HG03432 (cell line): ENCODE data around the gene JPT2.
A peak's percentile ranks its signal among the peaks of the same experiment; 100 is the strongest.

Source experiments
- ATAC-seq: cut with Tn5 transposase; IDR thresholded peaks from one replicate; pipeline ENCODE4 v1.9.1; 2021; ENCODE audit warnings: mild to moderate bottlenecking, moderate library complexity; ENCODE audit not compliant: unreplicated experiment

JPT2 gene

GRCh38 chr16:1673424-1674151 lies 4.5 kb upstream of the JPT2 start:
- ATAC-seq: no peak

GRCh38 chr16:1674306-1674705 lies 3.8 kb upstream of the JPT2 start:
- no peak for ATAC-seq

GRCh38 chr16:1674751-1675664 lies 3.1 kb upstream of the JPT2 start:
- no peak for ATAC-seq

- no peak for ATAC-seq
Measured at GRCh38 chr16:1676661-1677060, 1.4 kb upstream of the JPT2 start.

GRCh38 chr16:1677339-1677738 lies 740 bp upstream of the JPT2 start:
- no peak for ATAC-seq

- peak; percentile 28 for ATAC-seq
Measured at GRCh38 chr16:1678500-1679098, 520 bp downstream of the JPT2 start.

GRCh38 chr16:1680361-1680760 lies 2.3 kb downstream of the JPT2 start:
- ATAC-seq: no peak

GRCh38 chr16:1681032-1681431 lies 3.0 kb downstream of the JPT2 start:
- no peak for ATAC-seq

- ATAC-seq: no peak
Measured at GRCh38 chr16:1687427-1688316, 9.6 kb downstream of the JPT2 start.

GRCh38 chr16:1688807-1689560 lies 10.9 kb downstream of the JPT2 start:
- ATAC-seq: no peak

GRCh38 chr16:1689853-1690252 lies 11.8 kb downstream of the JPT2 start:
- no peak for ATAC-seq

GRCh38 chr16:1690810-1691209 lies 12.7 kb downstream of the JPT2 start:
- ATAC-seq: no peak

GRCh38 chr16:1691276-1691675 lies 13.2 kb downstream of the JPT2 start:
- no peak for ATAC-seq

GRCh38 chr16:1691956-1692355 lies 13.9 kb downstream of the JPT2 start:
- no peak for ATAC-seq

GRCh38 chr16:1696863-1697262 lies 18.8 kb downstream of the JPT2 start:
- no peak for ATAC-seq

GRCh38 chr16:1698680-1699079 lies 20.6 kb downstream of the JPT2 start:
- ATAC-seq: no peak

- no peak for ATAC-seq
Measured at GRCh38 chr16:1700246-1700645, 22.2 kb downstream of the JPT2 start.

GRCh38 chr16:1701216-1701878 lies 23.3 kb downstream of the JPT2 start:
- no peak for ATAC-seq

GRCh38 chr16:1705324-1705687 lies 27.2 kb downstream of the JPT2 start:
- peak; percentile 2 for ATAC-seq
